Retinal pigment epithelial cell (primary cell): ENCODE data around the gene SMCHD1.

ENCODE experiments used
- DNase-seq: peaks from one replicate; pipeline ENCODE4 v3.0.0-alpha.2; 2010; ENCODE audit warnings: low read depth
- H3K4me3 ChIP-seq: 2 replicates; pipeline ENCODE4 v1.5.1; 2011; ENCODE audit warnings: mild to moderate bottlenecking, low read length, control low read depth, moderate library complexity
- TF ChIP-seq, protein P1 (sequence below): conservative IDR thresholded peaks from 2 replicates; pipeline ENCODE4 v1.5.1; 2011; ENCODE audit warnings: low read depth, low read length, control low read depth, inconsistent platforms

SMCHD1 gene

DNA sequence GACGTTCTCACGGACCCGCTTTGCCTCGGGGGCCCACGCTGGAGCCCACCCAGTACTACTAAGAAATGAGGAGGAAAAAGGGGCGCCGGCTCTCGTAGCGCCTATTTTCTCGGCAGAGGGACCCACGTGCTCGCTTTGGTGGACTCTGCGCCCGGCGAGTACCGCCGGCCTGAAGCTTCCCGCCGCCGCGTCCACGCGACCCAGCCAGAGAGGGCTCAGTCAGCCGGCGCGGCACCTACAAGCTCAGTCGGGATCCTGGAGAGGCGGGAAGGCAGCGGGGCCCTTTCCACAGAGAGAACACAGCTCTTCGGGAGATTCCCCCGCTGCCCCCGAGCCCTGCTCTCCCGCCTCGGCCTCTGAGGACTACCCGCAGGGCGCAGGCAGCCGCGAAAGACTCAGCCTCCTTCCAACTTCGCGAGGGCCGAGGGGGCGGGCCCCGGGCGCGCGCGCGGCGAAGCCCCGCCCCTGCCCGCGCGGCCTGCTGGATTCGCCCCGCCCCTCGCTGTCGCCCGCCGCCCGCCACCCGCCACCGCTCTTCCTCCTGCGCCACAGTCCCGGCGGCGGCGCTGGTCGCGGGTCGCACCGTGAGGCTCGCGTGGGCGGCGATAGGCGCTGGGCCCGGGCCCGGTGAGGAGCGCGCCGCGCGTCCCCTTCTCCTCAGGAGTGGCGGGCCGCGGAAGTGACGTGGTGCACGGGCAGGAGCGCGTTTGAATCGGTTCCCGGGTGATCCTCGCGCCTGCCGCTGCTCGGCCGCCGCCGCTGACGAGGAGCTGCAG, at the start of gene SMCHD1:
Gene SMCHD1 (plus strand): TSS at position 549 of the 776 bp plus-strand sequence. CDS start 350 bp downstream, outside the sequence.
- peak; percentile 32 for DNase-seq
- TF ChIP-seq, protein P1, sequence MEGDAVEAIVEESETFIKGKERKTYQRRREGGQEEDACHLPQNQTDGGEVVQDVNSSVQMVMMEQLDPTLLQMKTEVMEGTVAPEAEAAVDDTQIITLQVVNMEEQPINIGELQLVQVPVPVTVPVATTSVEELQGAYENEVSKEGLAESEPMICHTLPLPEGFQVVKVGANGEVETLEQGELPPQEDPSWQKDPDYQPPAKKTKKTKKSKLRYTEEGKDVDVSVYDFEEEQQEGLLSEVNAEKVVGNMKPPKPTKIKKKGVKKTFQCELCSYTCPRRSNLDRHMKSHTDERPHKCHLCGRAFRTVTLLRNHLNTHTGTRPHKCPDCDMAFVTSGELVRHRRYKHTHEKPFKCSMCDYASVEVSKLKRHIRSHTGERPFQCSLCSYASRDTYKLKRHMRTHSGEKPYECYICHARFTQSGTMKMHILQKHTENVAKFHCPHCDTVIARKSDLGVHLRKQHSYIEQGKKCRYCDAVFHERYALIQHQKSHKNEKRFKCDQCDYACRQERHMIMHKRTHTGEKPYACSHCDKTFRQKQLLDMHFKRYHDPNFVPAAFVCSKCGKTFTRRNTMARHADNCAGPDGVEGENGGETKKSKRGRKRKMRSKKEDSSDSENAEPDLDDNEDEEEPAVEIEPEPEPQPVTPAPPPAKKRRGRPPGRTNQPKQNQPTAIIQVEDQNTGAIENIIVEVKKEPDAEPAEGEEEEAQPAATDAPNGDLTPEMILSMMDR = no peak
- H3K4me3 ChIP-seq = peak within 1 kb of the TSS; percentile 90

DNA sequence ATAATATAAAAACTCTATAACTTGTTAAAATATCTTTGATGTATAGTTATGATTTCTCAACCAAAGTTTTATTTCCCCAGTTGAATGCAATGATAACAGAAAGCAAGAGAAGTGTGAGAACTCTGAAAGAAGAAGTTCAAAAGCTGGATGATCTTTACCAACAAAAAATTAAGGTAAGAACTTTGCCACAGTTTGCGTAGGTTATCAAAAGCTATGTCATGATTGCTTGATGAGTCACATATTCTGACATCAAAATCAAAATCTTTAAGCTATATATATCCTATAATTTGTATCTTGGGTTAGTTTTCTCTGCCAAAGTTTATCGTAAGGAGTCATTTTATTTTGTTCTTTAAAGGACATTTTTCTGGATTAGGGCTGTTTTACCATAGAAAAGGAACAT, 49.2 kb upstream of the SMCHD1 start:
- TF ChIP-seq, protein P1 = no peak
- H3K4me3 ChIP-seq = no peak overlapping the region
- no peak for DNase-seq

GRCh38 chr18:2609604-2610003, 45.9 kb upstream of the SMCHD1 start:
- TF ChIP-seq, protein P1 = no peak
- no peak for DNase-seq
- H3K4me3 ChIP-seq = no peak overlapping the region

GRCh38 chr18:2610549-2610948, 45.0 kb upstream of the SMCHD1 start:
- TF ChIP-seq, protein P1 = no peak
- DNase-seq = no peak
- H3K4me3 ChIP-seq = no peak overlapping the region

DNA sequence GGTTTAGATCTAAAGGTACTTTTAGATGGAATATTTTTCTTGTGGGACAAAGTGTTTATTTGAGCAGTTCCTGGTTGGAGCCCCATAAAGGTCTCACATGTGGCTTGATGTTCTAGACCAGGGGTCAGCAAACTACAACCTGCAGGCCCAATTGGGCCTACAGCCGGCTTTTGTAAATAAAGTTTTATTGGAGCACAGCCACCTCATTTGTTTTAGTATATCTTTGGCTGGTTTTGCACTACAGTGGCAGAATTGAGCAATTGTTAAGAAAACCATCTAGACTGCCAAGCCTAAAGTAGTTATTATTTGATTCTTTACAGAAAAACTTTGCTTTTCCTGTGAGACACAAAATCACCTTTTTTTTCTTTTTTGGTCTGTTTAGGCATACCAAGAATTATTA, 42.5 kb upstream of the SMCHD1 start:
- H3K4me3 ChIP-seq = no peak overlapping the region
- TF ChIP-seq, protein P1 = no peak
- DNase-seq = no peak

- no peak for DNase-seq
- H3K4me3 ChIP-seq = no peak overlapping the region
- TF ChIP-seq, protein P1 = no peak
These were observed 38.0 kb upstream of the SMCHD1 start for GRCh38 chr18:2617401-2617998.

- H3K4me3 ChIP-seq = no peak overlapping the region
- TF ChIP-seq, protein P1 = no peak
- no peak for DNase-seq
These were observed 37.5 kb upstream of the SMCHD1 start for GRCh38 chr18:2618009-2618408.
